GM21360 (cell line): ENCODE data around the gene DHRS3.

Experiments used
- ATAC-seq: cut with Tn5 transposase; IDR thresholded peaks from one replicate; pipeline ENCODE4 v1.9.1; 2021; ENCODE audit warnings: mild to moderate bottlenecking, moderate library complexity; ENCODE audit not compliant: unreplicated experiment

DHRS3 gene

GRCh38 chr1:12521096-12521495 lies 96.9 kb downstream of the DHRS3 start:
- ATAC-seq: no peak

- ATAC-seq: no peak
Observed at GRCh38 chr1:12519693-12520364, 98.2 kb downstream of the DHRS3 start.

GRCh38 chr1:12518931-12519692 lies 98.9 kb downstream of the DHRS3 start:
- ATAC-seq: no peak
